A673 (cell line): ENCODE data around the gene LRRIQ3.

Experiments used
- CTCF ChIP-seq: fragments of 300-800, 200-600 bp; sonication (generic); conservative IDR thresholded peaks from 2 replicates; pipeline ENCODE4 v1.5.1; 2017; ENCODE audit warnings: low read depth, mild to moderate bottlenecking, antibody characterized with exemption, low read length, moderate library complexity, mixed read lengths
- EZH2 ChIP-seq: fragments of 200-600 bp; sonication (generic); IDR thresholded peaks from 2 replicates; pipeline ENCODE4 v1.6.1; 2017; ENCODE audit warnings: borderline replicate concordance, low read depth, mild to moderate bottlenecking, mixed read lengths, antibody characterized with exemption, low read length; ENCODE audit not compliant: poor library complexity, severe bottlenecking

GRCh38 chr1:74010206-74010605 is 187.8 kb downstream of the LRRIQ3 start:
- TF ChIP-seq CTCF (no peak), EZH2 (no peak)
